ENCODE measurements around the gene ACTR2. TPM values are rescaled to one million over a fixed set of nuclear protein-coding genes. Genes with fewer than 3 reads are reported as not detected.

ACTR2 gene
- total RNA-seq, 1 experiment from 2014 or later = 199 TPM

- no peaks in the 10 kb centered on the region for H3K27me3 ChIP-seq (ENCODE audit: insufficient read depth, low read length)
- H2AFZ ChIP-seq (ENCODE audit: low read depth, low read length, poor library complexity, severe bottlenecking) = no peak overlapping the region
- H3K79me2 ChIP-seq (ENCODE audit: insufficient read depth, low read length) = no peaks in the 10 kb centered on the region
- no peak for DNase-seq (ENCODE audit: low read depth, low spot score)
- H4K20me1 ChIP-seq (ENCODE audit: insufficient read depth) = no peaks in the 10 kb centered on the region
- intact Hi-C loops (cut with micrococcal nuclease) = no loop called here
- ChIA-PET CTCF (no interaction called here), RAD21 (ENCODE audit: low non-redundant PET in 1 of 2, low total read pairs in 2 of 2, uncharacterized antibody in 2 of 2, unreplicated experiment in 2 of 2) (no interaction called here), POLR2A (no interaction called here)
- no peaks in the 10 kb centered on the region for H3K9me3 ChIP-seq (ENCODE audit: control insufficient read depth in 1 of 2, insufficient read depth in 1 of 2, low read depth in 1 of 2, low read length in 2 of 2)
- no peak overlapping the region for H3K4me3 ChIP-seq (replicated peaks in 1 of 2; ENCODE audit: low read depth in 1 of 2, low read length in 2 of 2)
- no peak overlapping the region for H3K27ac ChIP-seq (ENCODE audit: low read depth, low read length)
- H3K36me3 ChIP-seq (ENCODE audit: control insufficient read depth in 1 of 2, insufficient read depth in 2 of 2, low read length in 2 of 2) = peaks cover 10 to 11% of the 10 kb centered on the region in 2 experiments; a peak in 1 of 4 replicates
- no peak overlapping the region for H3K9ac ChIP-seq (ENCODE audit: low read length)
- TF ChIP-seq ELF1 (IDR thresholded peaks at IDR 0.05; ENCODE audit: borderline replicate concordance, low read depth) (no peak), CTCF (IDR thresholded peaks at IDR 0.05 in 2 of 3, conservative IDR thresholded peaks at IDR 0.05 in 1 of 3; ENCODE audit: borderline replicate concordance in 1 of 3, insufficient read depth in 1 of 3, low read depth in 2 of 3, low read length in 2 of 3) (no peak), JUND (IDR thresholded peaks at IDR 0.05) (no peak), SIN3A (IDR thresholded peaks at IDR 0.05; ENCODE audit: low read depth) (no peak), SRF (IDR thresholded peaks at IDR 0.05; ENCODE audit: low read depth) (no peak), POLR2AphosphoS5 (IDR thresholded peaks at IDR 0.05; ENCODE audit: low read depth, low read length) (no peak), ZBTB33 (IDR thresholded peaks at IDR 0.05; ENCODE audit: extremely low read depth, insufficient replicate concordance, low read length) (no peak), EZH2 (IDR thresholded peaks at IDR 0.05) (no peak), CEBPB (IDR thresholded peaks at IDR 0.05; ENCODE audit: low read depth) (no peak), MAX (IDR thresholded peaks at IDR 0.05) (no peak), TCF7L2 (IDR thresholded peaks at IDR 0.05; ENCODE audit: borderline replicate concordance, extremely low read depth, insufficient read depth, insufficient read length) (no peak), CBX3 (IDR thresholded peaks at IDR 0.05; ENCODE audit: low read depth) (no peak)
- H3K4me2 ChIP-seq (ENCODE audit: low read length) = no peak overlapping the region
- no peak for ATAC-seq
- H3K4me1 ChIP-seq (ENCODE audit: control insufficient read depth in 1 of 2, insufficient read depth in 2 of 2, low read length in 2 of 2) = no peaks in the 10 kb centered on the region
- BruUV-seq (replicated peaks) = no TSS peak
- no peaks in the 10 kb centered on the region for H3K9me2 ChIP-seq (ENCODE audit: insufficient read depth)
Observed at GRCh38 chr2:65273344-65273743, 45.7 kb downstream of the ACTR2 start.
